Measurements from ENCODE around the gene DKK3.

The DKK3 gene

GRCh38 chr11:11956006-11956405 is 52.4 kb downstream of the DKK3 start:
- Histone ChIP-seq H3K36me3 (ENCODE audit: control insufficient read depth, insufficient read depth, low read length) (peaks cover 49% of the 10 kb centered on the region), H3K27ac (ENCODE audit: low read depth, low read length) (no peak overlapping the region), H3K4me3 (ENCODE audit: low read depth, low read length) (no peak overlapping the region), H3K9ac (ENCODE audit: low read length) (no peak overlapping the region), H3K27me3 (ENCODE audit: control insufficient read depth, insufficient read depth, low read length) (no peaks in the 10 kb centered on the region), H3K4me1 (ENCODE audit: control insufficient read depth, insufficient read depth, low read length) (no peaks in the 10 kb centered on the region), H3K9me3 (ENCODE audit: control insufficient read depth, insufficient read depth, low read depth, low read length) (no peaks in the 10 kb centered on the region)

- Histone ChIP-seq H3K36me3 (ENCODE audit: control insufficient read depth, insufficient read depth, low read length) (peaks cover 56% of the 10 kb centered on the region), H3K9ac (ENCODE audit: low read length) (no peak overlapping the region)
Observed at GRCh38 chr11:11952036-11952435, 56.4 kb downstream of the DKK3 start.

GRCh38 chr11:11949482-11949881 is 58.9 kb downstream of the DKK3 start:
- peaks cover 42% of the 10 kb centered on the region for H3K36me3 ChIP-seq (ENCODE audit: control insufficient read depth, insufficient read depth, low read length)
- H3K4me3 ChIP-seq (ENCODE audit: low read depth, low read length) = no peak overlapping the region
- no peaks in the 10 kb centered on the region for H3K9me3 ChIP-seq (ENCODE audit: control insufficient read depth, insufficient read depth, low read depth, low read length)
- H3K9ac ChIP-seq (ENCODE audit: low read length) = no peak overlapping the region
- H3K27me3 ChIP-seq (ENCODE audit: control insufficient read depth, insufficient read depth, low read length) = no peaks in the 10 kb centered on the region
- no peak overlapping the region for H3K27ac ChIP-seq (ENCODE audit: low read depth, low read length)
- no peaks in the 10 kb centered on the region for H3K4me1 ChIP-seq (ENCODE audit: control insufficient read depth, insufficient read depth, low read length)

More at GRCh38 chr11:11952036-11952435, 56.4 kb downstream of the DKK3 start:
- no peaks in the 10 kb centered on the region for H3K9me3 ChIP-seq (ENCODE audit: control insufficient read depth, insufficient read depth, low read depth, low read length)
- H3K4me3 ChIP-seq (ENCODE audit: low read depth, low read length) = no peak overlapping the region
- no peak overlapping the region for H3K27ac ChIP-seq (ENCODE audit: low read depth, low read length)
- no peaks in the 10 kb centered on the region for H3K27me3 ChIP-seq (ENCODE audit: control insufficient read depth, insufficient read depth, low read length)
- no peaks in the 10 kb centered on the region for H3K4me1 ChIP-seq (ENCODE audit: control insufficient read depth, insufficient read depth, low read length)

GRCh38 chr11:11948242-11948947 is 60.0 kb downstream of the DKK3 start:
- Histone ChIP-seq H3K9me3 (ENCODE audit: control insufficient read depth, insufficient read depth, low read depth, low read length) (no peaks in the 10 kb centered on the region), H3K4me1 (ENCODE audit: control insufficient read depth, insufficient read depth, low read length) (no peaks in the 10 kb centered on the region), H3K27ac (ENCODE audit: low read depth, low read length) (no peak overlapping the region), H3K4me3 (ENCODE audit: low read depth, low read length) (no peak overlapping the region), H3K9ac (ENCODE audit: low read length) (no peak overlapping the region), H3K27me3 (ENCODE audit: control insufficient read depth, insufficient read depth, low read length) (no peaks in the 10 kb centered on the region), H3K36me3 (ENCODE audit: control insufficient read depth, insufficient read depth, low read length) (peaks cover 50% of the 10 kb centered on the region)

GRCh38 chr11:11947825-11948224 is 60.6 kb downstream of the DKK3 start:
- no peak overlapping the region for H3K9ac ChIP-seq (ENCODE audit: low read length)
- H3K27me3 ChIP-seq (ENCODE audit: control insufficient read depth, insufficient read depth, low read length) = no peaks in the 10 kb centered on the region
- peaks cover 50% of the 10 kb centered on the region for H3K36me3 ChIP-seq (ENCODE audit: control insufficient read depth, insufficient read depth, low read length)
- H3K27ac ChIP-seq (ENCODE audit: low read depth, low read length) = no peak overlapping the region
- no peak overlapping the region for H3K4me3 ChIP-seq (ENCODE audit: low read depth, low read length)
- no peaks in the 10 kb centered on the region for H3K4me1 ChIP-seq (ENCODE audit: control insufficient read depth, insufficient read depth, low read length)
- no peaks in the 10 kb centered on the region for H3K9me3 ChIP-seq (ENCODE audit: control insufficient read depth, insufficient read depth, low read depth, low read length)

DNA sequence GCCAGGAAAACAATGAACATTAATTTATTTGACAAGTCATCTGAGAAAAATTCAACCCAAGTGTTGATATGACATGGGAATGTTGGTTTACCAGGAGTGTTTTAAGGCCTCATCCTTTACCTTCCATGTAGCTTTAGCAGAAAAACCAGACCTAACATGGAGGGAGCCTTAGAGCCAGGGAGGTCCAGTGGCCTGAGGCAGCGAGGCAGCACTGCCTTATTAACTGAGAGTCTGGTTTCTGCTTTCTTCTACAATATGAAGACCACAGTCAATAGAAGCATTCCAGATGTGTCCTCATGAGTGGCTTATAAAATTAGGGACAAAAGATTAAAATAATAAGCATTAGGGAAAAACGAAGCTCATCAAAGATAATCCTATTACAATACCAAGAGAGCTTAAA is 61.5 kb downstream of the DKK3 start:
- Histone ChIP-seq H3K4me3 (ENCODE audit: low read depth, low read length) (no peak overlapping the region), H3K9me3 (ENCODE audit: control insufficient read depth, insufficient read depth, low read depth, low read length) (no peaks in the 10 kb centered on the region), H3K9ac (ENCODE audit: low read length) (no peak overlapping the region), H3K27me3 (ENCODE audit: control insufficient read depth, insufficient read depth, low read length) (no peaks in the 10 kb centered on the region), H3K4me1 (ENCODE audit: control insufficient read depth, insufficient read depth, low read length) (no peaks in the 10 kb centered on the region), H3K27ac (ENCODE audit: low read depth, low read length) (no peak overlapping the region), H3K36me3 (ENCODE audit: control insufficient read depth, insufficient read depth, low read length) (peaks cover 56% of the 10 kb centered on the region)

DNA sequence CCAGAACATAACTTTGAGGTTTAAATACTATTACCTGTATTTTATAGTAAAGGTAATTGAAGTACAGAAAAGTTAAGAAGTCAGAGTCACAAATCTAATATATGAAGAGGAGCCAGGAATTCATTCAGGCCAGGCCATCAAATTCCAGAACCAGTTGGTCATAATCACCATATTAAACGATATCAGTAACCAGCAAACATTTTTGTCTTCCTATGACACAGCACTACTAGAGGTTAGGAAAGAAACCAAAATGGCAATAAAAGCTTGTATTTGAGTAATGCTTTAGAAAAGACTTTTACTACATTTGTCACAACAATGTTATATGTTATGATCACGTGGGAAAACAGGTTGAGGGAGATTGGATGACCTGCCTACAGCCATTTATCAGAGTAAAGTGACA is 62.2 kb downstream of the DKK3 start:
- H3K4me3 ChIP-seq (ENCODE audit: low read depth, low read length) = no peak overlapping the region
- H3K27me3 ChIP-seq (ENCODE audit: control insufficient read depth, insufficient read depth, low read length) = no peaks in the 10 kb centered on the region
- no peak overlapping the region for H3K27ac ChIP-seq (ENCODE audit: low read depth, low read length)
- peaks cover 54% of the 10 kb centered on the region for H3K36me3 ChIP-seq (ENCODE audit: control insufficient read depth, insufficient read depth, low read length)
- H3K9me3 ChIP-seq (ENCODE audit: control insufficient read depth, insufficient read depth, low read depth, low read length) = no peaks in the 10 kb centered on the region
- H3K9ac ChIP-seq (ENCODE audit: low read length) = no peak overlapping the region
- no peaks in the 10 kb centered on the region for H3K4me1 ChIP-seq (ENCODE audit: control insufficient read depth, insufficient read depth, low read length)

DNA sequence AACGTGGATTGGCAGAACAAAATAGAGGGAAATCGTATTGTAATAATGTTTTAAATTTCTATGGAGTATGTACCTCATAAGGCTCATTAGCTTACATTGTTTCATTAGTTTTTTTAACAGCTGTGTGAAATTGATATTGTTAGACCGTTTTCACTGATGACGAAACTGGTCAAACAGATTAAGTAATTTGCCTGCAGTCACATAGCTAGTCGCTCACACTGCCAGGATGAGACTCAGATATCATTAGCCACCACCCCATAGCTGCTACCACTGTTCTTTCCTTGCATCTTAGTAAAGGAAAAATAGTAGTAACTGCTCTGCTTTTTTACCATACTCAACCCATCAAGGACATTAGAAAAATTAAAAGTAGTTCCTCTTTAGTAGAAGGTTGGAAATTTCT is 64.0 kb downstream of the DKK3 start:
- H3K9me3 ChIP-seq (ENCODE audit: control insufficient read depth, insufficient read depth, low read depth, low read length) = no peaks in the 10 kb centered on the region
- no peaks in the 10 kb centered on the region for H3K4me1 ChIP-seq (ENCODE audit: control insufficient read depth, insufficient read depth, low read length)
- no peaks in the 10 kb centered on the region for H3K27me3 ChIP-seq (ENCODE audit: control insufficient read depth, insufficient read depth, low read length)
- H3K4me3 ChIP-seq (ENCODE audit: low read depth, low read length) = no peak overlapping the region
- no peak overlapping the region for H3K9ac ChIP-seq (ENCODE audit: low read length)
- no peak overlapping the region for H3K27ac ChIP-seq (ENCODE audit: low read depth, low read length)
- peaks cover 50% of the 10 kb centered on the region for H3K36me3 ChIP-seq (ENCODE audit: control insufficient read depth, insufficient read depth, low read length)

GRCh38 chr11:11942668-11943067 is 65.8 kb downstream of the DKK3 start:
- Histone ChIP-seq H3K4me3 (ENCODE audit: low read depth, low read length) (no peak overlapping the region), H3K27ac (ENCODE audit: low read depth, low read length) (no peak overlapping the region), H3K27me3 (ENCODE audit: control insufficient read depth, insufficient read depth, low read length) (no peaks in the 10 kb centered on the region), H3K9ac (ENCODE audit: low read length) (no peak overlapping the region), H3K9me3 (ENCODE audit: control insufficient read depth, insufficient read depth, low read depth, low read length) (no peaks in the 10 kb centered on the region), H3K36me3 (ENCODE audit: control insufficient read depth, insufficient read depth, low read length) (peaks cover 53% of the 10 kb centered on the region), H3K4me1 (ENCODE audit: control insufficient read depth, insufficient read depth, low read length) (no peaks in the 10 kb centered on the region)

GRCh38 chr11:11940551-11940950 is 67.9 kb downstream of the DKK3 start:
- H3K27me3 ChIP-seq (ENCODE audit: control insufficient read depth, insufficient read depth, low read length) = no peaks in the 10 kb centered on the region
- no peaks in the 10 kb centered on the region for H3K4me1 ChIP-seq (ENCODE audit: control insufficient read depth, insufficient read depth, low read length)
- H3K4me3 ChIP-seq (ENCODE audit: low read depth, low read length) = no peak overlapping the region
- H3K27ac ChIP-seq (ENCODE audit: low read depth, low read length) = no peak overlapping the region
- H3K9me3 ChIP-seq (ENCODE audit: control insufficient read depth, insufficient read depth, low read depth, low read length) = no peaks in the 10 kb centered on the region
- no peak overlapping the region for H3K9ac ChIP-seq (ENCODE audit: low read length)
- H3K36me3 ChIP-seq (ENCODE audit: control insufficient read depth, insufficient read depth, low read length) = peaks cover 50% of the 10 kb centered on the region

DNA sequence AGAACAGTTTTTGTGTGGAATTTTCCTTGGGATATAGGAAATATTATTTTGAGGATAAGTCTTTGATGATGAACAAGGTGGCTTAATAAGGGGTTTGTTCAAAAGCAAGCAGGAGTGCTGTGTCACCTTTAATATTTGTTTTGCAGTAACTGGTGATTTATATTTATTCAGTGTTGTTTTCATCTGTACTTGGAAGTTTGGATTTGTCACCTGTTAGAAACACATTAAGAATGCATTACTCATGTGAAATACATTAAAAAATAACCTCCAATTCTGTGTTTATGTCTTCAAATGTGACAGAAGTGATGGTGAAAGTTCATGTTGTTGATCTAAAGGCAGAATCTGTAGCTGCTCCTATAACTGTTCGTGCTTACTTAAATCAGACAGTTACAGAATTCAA is 70.5 kb downstream of the DKK3 start:
- H3K9me3 ChIP-seq (ENCODE audit: control insufficient read depth, insufficient read depth, low read depth, low read length) = no peaks in the 10 kb centered on the region
- no peak overlapping the region for H3K27ac ChIP-seq (ENCODE audit: low read depth, low read length)
- H3K4me3 ChIP-seq (ENCODE audit: low read depth, low read length) = no peak overlapping the region
- H3K9ac ChIP-seq (ENCODE audit: low read length) = no peak overlapping the region
- peaks cover 51% of the 10 kb centered on the region for H3K36me3 ChIP-seq (ENCODE audit: control insufficient read depth, insufficient read depth, low read length)
- no peaks in the 10 kb centered on the region for H3K27me3 ChIP-seq (ENCODE audit: control insufficient read depth, insufficient read depth, low read length)
- no peaks in the 10 kb centered on the region for H3K4me1 ChIP-seq (ENCODE audit: control insufficient read depth, insufficient read depth, low read length)
